ENCODE data around the gene ITGB1BP1.

DNA sequence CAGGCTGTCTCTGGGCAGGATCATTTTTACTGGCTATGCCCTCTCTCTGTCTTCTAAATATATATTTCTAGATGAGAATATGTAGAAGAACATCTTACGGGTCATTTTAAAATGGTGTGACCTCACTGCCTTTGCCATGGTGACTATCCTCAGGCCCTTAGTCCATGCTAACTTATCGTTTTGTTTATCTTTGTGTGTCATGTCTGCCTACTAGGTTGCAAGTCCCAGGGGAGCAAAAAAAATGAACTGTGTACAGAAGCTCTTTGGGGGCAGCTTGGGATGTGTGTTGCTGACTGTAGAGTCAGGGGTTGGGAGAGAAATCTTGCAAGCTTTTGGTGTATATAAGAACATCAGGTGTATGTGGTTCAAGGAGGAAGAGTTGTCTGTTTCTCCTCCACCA, 11.2 kb upstream of the ITGB1BP1 start:
- TF ChIP-seq, protein P1, sequence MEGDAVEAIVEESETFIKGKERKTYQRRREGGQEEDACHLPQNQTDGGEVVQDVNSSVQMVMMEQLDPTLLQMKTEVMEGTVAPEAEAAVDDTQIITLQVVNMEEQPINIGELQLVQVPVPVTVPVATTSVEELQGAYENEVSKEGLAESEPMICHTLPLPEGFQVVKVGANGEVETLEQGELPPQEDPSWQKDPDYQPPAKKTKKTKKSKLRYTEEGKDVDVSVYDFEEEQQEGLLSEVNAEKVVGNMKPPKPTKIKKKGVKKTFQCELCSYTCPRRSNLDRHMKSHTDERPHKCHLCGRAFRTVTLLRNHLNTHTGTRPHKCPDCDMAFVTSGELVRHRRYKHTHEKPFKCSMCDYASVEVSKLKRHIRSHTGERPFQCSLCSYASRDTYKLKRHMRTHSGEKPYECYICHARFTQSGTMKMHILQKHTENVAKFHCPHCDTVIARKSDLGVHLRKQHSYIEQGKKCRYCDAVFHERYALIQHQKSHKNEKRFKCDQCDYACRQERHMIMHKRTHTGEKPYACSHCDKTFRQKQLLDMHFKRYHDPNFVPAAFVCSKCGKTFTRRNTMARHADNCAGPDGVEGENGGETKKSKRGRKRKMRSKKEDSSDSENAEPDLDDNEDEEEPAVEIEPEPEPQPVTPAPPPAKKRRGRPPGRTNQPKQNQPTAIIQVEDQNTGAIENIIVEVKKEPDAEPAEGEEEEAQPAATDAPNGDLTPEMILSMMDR (IDR thresholded peaks at IDR 0.05), result no peak
- no peak for TF ChIP-seq POLR2A (IDR thresholded peaks at IDR 0.05)
